NCI-H146 treated with DMSO at 0.1 percent for 48 hours (cell line): ENCODE measurements around the gene DSCAM.
A peak's percentile ranks its signal among the peaks of the same experiment; 100 is the strongest.

Source experiments
- DNase-seq: peaks from one replicate; lab custom pipeline; 2025; ENCODE audit not compliant: unreplicated experiment; lab: John Stamatoyannopoulos, UW

Gene DSCAM

DNA sequence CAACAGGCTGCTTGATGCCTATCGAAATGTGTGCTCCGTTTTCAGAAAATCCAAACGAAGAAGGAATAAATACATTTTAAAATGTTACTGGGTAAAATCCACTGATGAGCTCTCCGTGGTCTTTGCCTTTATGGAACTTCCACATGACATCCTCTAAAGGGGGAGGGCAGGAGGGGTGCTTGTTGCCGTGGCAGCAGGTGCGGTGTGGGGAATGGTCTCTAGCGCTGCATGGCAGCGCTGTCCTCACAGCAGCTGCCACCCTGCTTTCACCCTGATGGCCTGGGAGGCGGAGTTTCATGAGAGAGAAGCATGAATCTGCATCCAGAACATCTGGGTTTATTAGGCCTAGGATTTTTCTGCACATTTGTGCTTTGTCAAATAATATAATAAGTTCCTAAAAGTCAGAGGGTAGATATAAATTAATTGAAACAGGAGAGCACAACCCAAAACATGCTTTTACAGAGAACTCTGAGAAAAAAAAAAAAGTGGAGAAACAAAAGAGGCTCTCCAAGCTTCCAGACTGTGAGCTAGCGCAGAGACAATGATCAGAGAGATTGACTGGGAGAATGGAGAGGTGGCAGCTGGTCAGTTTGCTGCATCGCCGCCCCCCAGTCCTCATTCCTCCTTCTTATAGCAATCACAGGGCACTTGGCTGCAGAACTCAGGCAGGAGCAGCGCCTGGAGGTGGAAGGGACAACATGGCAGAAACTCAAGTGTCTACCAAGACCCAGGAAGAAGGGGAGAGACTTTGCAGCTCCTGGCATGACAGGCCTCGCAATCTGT is 228.6 kb downstream of the DSCAM start:
- DNase-seq = no peak

DNA sequence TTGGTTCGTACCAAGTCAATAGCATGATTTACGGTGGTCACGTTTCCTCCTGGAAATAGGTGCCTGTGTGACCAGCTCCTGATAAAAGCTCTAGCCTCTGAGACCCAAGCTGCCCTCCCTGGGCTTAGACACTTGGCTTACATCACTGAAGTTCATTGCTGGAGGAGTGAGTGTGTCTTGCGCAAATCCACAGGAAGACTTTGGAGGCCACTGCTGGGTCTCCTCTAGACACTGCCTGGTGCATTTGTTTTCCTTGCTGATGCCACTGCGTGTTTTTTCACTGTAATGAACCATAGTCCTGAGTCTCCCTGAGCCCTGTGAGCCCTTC is 230.6 kb downstream of the DSCAM start:
- DNase-seq = no peak

GRCh38 chr21:40615505-40616376 is 231.2 kb downstream of the DSCAM start:
- no peak for DNase-seq

DNA sequence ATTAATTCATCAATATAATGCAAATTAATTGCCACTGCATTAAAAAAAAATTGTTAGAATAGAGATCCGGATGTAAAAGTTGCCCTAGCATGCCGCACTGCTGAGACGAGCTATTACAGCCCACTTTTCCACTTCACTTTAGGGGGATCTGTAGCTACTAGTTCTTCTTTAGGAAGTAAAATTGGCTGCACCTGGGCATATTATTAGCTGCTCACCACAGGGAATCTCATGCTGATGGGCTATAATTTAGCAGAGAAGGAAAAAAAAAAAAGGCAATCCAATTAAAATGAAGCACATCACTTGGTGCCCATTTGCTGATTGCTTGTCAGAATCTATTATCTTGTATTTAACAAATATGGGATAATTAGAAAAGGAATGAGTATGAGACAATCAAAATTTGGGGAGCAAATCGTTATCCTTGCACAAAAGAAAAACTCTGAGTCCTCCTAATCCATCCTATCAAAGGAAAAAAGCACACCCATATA is 233.4 kb downstream of the DSCAM start:
- DNase-seq = peak; percentile 73

DNA sequence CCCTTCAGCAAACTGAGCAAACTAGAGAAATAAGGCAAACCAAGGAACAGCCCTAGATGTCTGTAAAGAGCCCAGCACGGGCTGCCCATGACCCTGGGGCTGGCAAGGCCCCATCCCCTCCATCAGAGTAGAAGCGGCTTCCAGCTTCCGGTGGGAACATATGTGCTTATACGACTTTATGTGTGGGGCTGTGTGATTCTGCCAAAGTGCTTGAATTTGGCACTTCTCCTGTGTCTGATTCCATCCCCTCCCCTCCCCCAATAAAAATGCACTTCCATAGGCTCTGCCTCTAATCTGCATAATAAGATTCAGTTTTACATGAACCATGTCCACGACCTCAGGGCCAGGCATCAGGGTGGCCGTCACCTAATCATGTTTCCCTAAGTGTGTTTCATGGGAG is 236.6 kb downstream of the DSCAM start:
- DNase-seq = no peak

DNA sequence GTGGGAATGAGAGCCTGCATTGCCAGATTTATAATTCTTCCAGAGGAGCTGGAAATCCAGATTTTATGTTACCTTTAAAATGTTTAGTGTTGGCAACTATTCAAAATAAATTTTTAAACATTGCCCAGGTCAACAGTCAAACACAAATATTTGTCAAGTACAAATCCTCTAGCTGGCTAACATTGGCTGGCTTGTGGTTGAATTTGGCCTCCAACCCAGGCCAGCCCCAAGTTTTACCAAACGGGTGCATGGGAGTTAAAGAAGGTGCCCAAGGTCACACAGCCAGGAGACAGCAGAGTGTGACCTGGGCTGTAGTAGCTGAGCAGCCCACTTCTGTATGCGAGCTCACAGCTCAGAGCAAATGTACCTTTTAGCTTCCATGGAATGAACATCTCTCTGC is 240.6 kb downstream of the DSCAM start:
- DNase-seq = no peak

GRCh38 chr21:40605094-40605493 is 241.9 kb downstream of the DSCAM start:
- no peak for DNase-seq

- no peak for DNase-seq
Measured at GRCh38 chr21:40603774-40604173, 243.2 kb downstream of the DSCAM start.

- DNase-seq = no peak
Measured at GRCh38 chr21:40602080-40602479, 244.9 kb downstream of the DSCAM start.

DNA sequence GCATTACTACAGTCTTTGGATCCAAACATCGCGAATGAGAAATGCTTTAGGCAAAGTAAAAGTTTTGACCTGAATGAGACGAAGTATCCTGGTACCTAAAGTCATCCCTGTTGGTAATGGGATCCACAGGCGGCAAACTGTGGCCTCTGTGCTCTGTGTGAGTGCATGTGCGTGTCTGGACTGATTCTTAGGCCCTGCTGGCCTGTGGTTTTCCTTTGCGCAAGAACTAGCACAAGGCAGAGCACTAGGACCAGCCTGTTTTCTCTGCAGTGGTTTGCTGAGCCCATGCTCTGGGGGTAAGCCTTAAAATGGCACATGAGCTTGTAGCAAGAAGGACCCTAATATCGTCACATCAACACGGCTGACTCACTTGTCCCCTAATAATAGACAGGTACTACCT is 251.2 kb downstream of the DSCAM start:
- no peak for DNase-seq

DNA sequence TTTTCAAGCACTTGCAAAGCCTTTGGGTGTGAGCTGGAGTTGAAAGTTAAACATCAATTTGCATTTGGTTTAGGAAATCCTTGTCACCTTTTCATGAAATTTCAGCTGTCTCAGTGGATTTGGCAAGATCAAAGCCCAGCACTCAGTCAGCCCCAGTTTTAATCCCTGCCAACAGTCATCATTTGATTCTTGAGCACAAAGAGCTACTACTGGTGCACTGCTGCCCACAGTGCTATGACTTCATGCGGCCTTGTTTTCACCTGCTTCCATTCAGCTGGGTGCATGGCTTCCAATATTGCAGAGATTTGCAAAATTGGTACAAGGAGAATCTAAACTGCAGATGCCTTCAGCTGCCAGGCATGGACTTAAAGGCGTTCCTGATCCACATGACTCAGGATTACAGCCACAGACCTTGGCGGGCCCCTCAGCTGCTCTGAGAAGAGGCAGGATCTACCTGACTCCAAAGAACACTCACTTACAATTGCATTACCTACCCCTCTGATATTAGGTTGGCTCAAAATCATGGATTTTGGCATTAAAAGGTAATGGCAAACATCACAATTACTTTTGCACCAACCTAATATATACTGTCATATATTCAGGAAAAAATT is 259.1 kb downstream of the DSCAM start:
- no peak for DNase-seq

DNA sequence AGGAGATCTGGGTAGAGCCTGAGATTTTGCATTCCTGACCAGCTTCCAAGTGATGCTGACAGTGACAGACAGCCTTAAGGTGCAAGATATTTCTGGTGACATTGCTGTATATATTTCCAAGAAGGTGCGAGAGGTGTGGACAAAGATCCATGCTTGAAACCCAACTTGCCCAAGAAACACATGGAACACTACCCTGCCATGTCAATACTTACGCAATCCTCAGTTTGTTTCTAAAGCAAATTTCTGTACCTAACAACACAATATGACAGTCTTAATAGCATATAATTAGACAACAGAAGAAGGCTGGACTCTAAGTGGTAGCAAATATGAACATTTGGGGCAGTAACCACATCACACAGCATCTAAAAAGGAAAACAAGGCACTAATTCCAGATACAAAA is 260.4 kb downstream of the DSCAM start:
- no peak for DNase-seq

DNA sequence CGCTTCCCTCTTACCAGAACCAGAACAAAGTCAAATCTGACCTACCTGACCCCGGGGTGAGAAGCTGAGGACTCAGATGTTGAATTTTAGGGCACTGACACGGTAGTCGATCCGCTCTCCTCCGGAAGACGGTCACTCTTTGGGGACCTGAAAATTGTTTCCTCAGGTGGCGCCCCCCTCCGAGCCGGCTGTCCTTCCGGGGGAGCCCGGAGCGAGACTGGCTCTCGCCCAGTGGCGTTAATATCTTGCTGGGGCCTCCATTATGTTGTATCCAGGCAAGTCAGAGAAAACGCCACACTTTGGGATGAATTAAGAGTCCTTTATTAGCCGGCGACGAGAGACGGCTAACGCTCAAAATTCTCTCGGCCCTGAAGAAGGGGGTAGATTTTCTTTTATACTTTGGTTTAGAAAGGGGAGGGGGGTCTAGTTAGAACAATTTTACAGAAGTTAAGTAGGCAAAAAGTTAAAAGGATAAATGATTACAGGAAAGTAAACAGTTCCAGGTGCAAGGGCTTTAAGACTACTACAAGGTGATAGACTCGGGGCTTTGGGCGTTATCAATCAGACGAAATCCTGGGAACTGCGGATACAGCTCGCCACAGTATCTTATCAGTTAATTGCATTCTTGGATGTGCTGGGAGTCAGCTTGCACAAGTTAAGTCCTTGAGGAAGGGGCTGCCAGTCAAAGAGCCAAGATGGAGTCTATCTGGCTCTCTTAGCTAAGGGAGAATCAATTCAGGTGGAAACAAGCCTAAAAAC is 269.5 kb downstream of the DSCAM start:
- DNase-seq = no peak

DNA sequence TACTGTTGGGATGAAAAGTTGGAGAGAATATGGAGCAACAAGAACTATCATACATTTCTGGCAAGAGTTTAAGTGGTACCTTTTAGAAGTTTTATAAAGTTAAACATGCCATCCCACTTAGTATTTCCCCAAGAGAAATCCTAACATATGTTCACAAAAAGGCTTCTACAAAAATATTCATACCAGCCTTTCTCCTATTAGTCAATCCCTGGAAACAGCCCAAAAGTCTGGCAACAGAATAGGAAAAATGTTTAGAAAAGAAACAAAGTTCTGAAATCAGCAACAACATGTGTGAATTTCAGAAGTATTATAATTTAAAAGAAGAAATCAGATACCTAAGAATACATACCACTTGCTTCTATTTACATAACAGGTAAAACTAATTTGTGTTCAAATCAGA is 271.0 kb downstream of the DSCAM start:
- no peak for DNase-seq

DNA sequence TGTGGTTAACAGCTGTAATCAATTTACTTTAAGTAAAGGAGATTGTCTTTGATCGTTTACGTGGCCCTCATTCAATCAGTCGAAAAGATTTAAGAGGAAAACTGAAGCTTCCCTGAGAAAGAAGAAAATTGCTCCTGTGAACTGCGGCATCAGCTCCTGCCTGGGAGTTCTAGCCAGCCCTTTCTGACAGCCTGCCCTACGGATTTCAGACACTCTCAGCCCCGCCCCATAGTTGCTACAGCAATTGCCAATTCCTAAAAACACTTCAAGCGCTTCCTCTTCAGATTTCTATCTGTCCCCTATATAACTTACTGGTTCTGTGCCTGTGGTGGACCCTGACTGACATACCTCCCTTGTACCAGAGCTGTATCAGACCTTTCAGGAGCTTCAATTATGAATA is 277.6 kb downstream of the DSCAM start:
- no peak for DNase-seq

- DNase-seq = no peak
Measured at GRCh38 chr21:40568807-40569206, 278.2 kb downstream of the DSCAM start.

DNA sequence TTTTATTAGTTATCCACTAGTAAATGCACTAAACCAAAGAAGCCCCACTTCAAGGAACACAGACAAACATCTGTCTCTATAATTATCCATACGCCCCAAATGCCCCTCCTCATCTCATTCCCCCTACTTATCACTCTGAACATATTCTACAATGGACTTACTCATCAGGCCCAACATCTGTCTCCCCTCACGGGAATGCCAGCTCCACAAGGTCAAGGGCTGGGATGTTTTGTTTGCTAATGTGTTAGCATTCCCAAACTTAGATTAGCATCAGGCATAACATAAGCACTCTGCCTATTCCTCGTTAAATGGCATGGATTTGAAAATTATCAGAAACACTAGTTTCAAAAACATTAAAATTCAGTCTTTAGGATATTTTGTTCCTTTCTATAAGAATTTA is 279.5 kb downstream of the DSCAM start:
- DNase-seq = no peak

- DNase-seq = no peak
Measured at GRCh38 chr21:40566486-40566885, 280.5 kb downstream of the DSCAM start.

GRCh38 chr21:40564318-40564717 is 282.6 kb downstream of the DSCAM start:
- DNase-seq = no peak

- no peak for DNase-seq
Measured at GRCh38 chr21:40563900-40564299, 283.1 kb downstream of the DSCAM start.
